ENCODE data around the gene PARD3. TPM values are rescaled to one million over a fixed set of nuclear protein-coding genes. Genes with fewer than 3 reads are reported as not detected.

The PARD3 gene
- total RNA-seq, 1 donor from 2014 or later: 88.7 TPM

GRCh38 chr10:34169677-34170076 is 645.4 kb downstream of the PARD3 start:
- Histone ChIP-seq H3K4me3 (ENCODE audit: low read length in 3 of 3) (no peak overlapping the region), H3K9me3 (ENCODE audit: control insufficient read depth in 3 of 3, low read length in 3 of 3) (no peaks in the 10 kb centered on the region), H3K9ac (ENCODE audit: low read depth in 1 of 3, low read length in 3 of 3) (no peak overlapping the region), H3K36me3 (ENCODE audit: control insufficient read depth in 3 of 3, insufficient read depth in 3 of 3, low read length in 3 of 3) (no peaks in the 10 kb centered on the region), H3K27ac (ENCODE audit: low read depth, low read length) (no peak overlapping the region), H3K27me3 (ENCODE audit: control insufficient read depth in 3 of 3, insufficient read depth in 3 of 3, low read length in 3 of 3) (no peaks in the 10 kb centered on the region), H3K4me1 (ENCODE audit: control insufficient read depth in 3 of 3, insufficient read depth in 3 of 3, low read length in 3 of 3) (peaks cover 0 to 2% (median 0%) of the 10 kb centered on the region in 3 donors)

- no peaks in the 10 kb centered on the region for H3K9me3 ChIP-seq (ENCODE audit: control insufficient read depth in 3 of 3, low read length in 3 of 3)
- H3K27me3 ChIP-seq (ENCODE audit: control insufficient read depth in 3 of 3, insufficient read depth in 3 of 3, low read length in 3 of 3): no peaks in the 10 kb centered on the region
- H3K27ac ChIP-seq (ENCODE audit: low read depth, low read length): no peak overlapping the region
- H3K36me3 ChIP-seq (ENCODE audit: control insufficient read depth in 3 of 3, insufficient read depth in 3 of 3, low read length in 3 of 3): no peaks in the 10 kb centered on the region
- H3K9ac ChIP-seq (ENCODE audit: low read depth in 1 of 3, low read length in 3 of 3): no peak overlapping the region
- H3K4me1 ChIP-seq (ENCODE audit: control insufficient read depth in 3 of 3, insufficient read depth in 3 of 3, low read length in 3 of 3): peaks cover 0 to 2% (median 0%) of the 10 kb centered on the region in 3 donors
- H3K4me3 ChIP-seq (ENCODE audit: low read length in 3 of 3): no peak overlapping the region
Observed at GRCh38 chr10:34169131-34169530, 646.0 kb downstream of the PARD3 start.

GRCh38 chr10:34168439-34168838 is 646.7 kb downstream of the PARD3 start:
- H3K4me1 ChIP-seq (ENCODE audit: control insufficient read depth in 3 of 3, insufficient read depth in 3 of 3, low read length in 3 of 3): peaks cover 0 to 2% (median 0%) of the 10 kb centered on the region in 3 donors
- H3K27ac ChIP-seq (ENCODE audit: low read depth, low read length): no peak overlapping the region
- H3K9ac ChIP-seq (ENCODE audit: low read depth in 1 of 3, low read length in 3 of 3): no peak overlapping the region
- no peaks in the 10 kb centered on the region for H3K27me3 ChIP-seq (ENCODE audit: control insufficient read depth in 3 of 3, insufficient read depth in 3 of 3, low read length in 3 of 3)
- no peaks in the 10 kb centered on the region for H3K9me3 ChIP-seq (ENCODE audit: control insufficient read depth in 3 of 3, low read length in 3 of 3)
- H3K36me3 ChIP-seq (ENCODE audit: control insufficient read depth in 3 of 3, insufficient read depth in 3 of 3, low read length in 3 of 3): no peaks in the 10 kb centered on the region
- no peak overlapping the region for H3K4me3 ChIP-seq (ENCODE audit: low read length in 3 of 3)

- H3K27ac ChIP-seq (ENCODE audit: low read depth, low read length): no peak overlapping the region
- no peak overlapping the region for H3K9ac ChIP-seq (ENCODE audit: low read depth in 1 of 3, low read length in 3 of 3)
- H3K9me3 ChIP-seq (ENCODE audit: control insufficient read depth in 3 of 3, low read length in 3 of 3): no peaks in the 10 kb centered on the region
- H3K36me3 ChIP-seq (ENCODE audit: control insufficient read depth in 3 of 3, insufficient read depth in 3 of 3, low read length in 3 of 3): no peaks in the 10 kb centered on the region
- no peaks in the 10 kb centered on the region for H3K27me3 ChIP-seq (ENCODE audit: control insufficient read depth in 3 of 3, insufficient read depth in 3 of 3, low read length in 3 of 3)
- H3K4me3 ChIP-seq (ENCODE audit: low read length in 3 of 3): no peak overlapping the region
- H3K4me1 ChIP-seq (ENCODE audit: control insufficient read depth in 3 of 3, insufficient read depth in 3 of 3, low read length in 3 of 3): peaks cover 0 to 2% (median 0%) of the 10 kb centered on the region in 3 donors
Observed at GRCh38 chr10:34166823-34167222, 648.3 kb downstream of the PARD3 start.

GRCh38 chr10:34166354-34166753 is 648.7 kb downstream of the PARD3 start:
- H3K36me3 ChIP-seq (ENCODE audit: control insufficient read depth in 3 of 3, insufficient read depth in 3 of 3, low read length in 3 of 3): no peaks in the 10 kb centered on the region
- no peaks in the 10 kb centered on the region for H3K9me3 ChIP-seq (ENCODE audit: control insufficient read depth in 3 of 3, low read length in 3 of 3)

GRCh38 chr10:34164029-34164428 is 651.1 kb downstream of the PARD3 start:
- H3K9me3 ChIP-seq (ENCODE audit: control insufficient read depth in 3 of 3, low read length in 3 of 3): no peaks in the 10 kb centered on the region
- no peaks in the 10 kb centered on the region for H3K36me3 ChIP-seq (ENCODE audit: control insufficient read depth in 3 of 3, insufficient read depth in 3 of 3, low read length in 3 of 3)
- no peak overlapping the region for H3K9ac ChIP-seq (ENCODE audit: low read depth in 1 of 3, low read length in 3 of 3)
- H3K4me1 ChIP-seq (ENCODE audit: control insufficient read depth in 3 of 3, insufficient read depth in 3 of 3, low read length in 3 of 3): peaks cover 0 to 2% (median 0%) of the 10 kb centered on the region in 3 donors
- no peak overlapping the region for H3K27ac ChIP-seq (ENCODE audit: low read depth, low read length)
- no peak overlapping the region for H3K4me3 ChIP-seq (ENCODE audit: low read length in 3 of 3)
- no peaks in the 10 kb centered on the region for H3K27me3 ChIP-seq (ENCODE audit: control insufficient read depth in 3 of 3, insufficient read depth in 3 of 3, low read length in 3 of 3)

More at GRCh38 chr10:34166354-34166753, 648.7 kb downstream of the PARD3 start:
- Histone ChIP-seq H3K27ac (ENCODE audit: low read depth, low read length) (no peak overlapping the region), H3K9ac (ENCODE audit: low read depth in 1 of 3, low read length in 3 of 3) (no peak overlapping the region), H3K4me3 (ENCODE audit: low read length in 3 of 3) (no peak overlapping the region), H3K27me3 (ENCODE audit: control insufficient read depth in 3 of 3, insufficient read depth in 3 of 3, low read length in 3 of 3) (no peaks in the 10 kb centered on the region), H3K4me1 (ENCODE audit: control insufficient read depth in 3 of 3, insufficient read depth in 3 of 3, low read length in 3 of 3) (peaks cover 0 to 2% (median 0%) of the 10 kb centered on the region in 3 donors)

- Histone ChIP-seq H3K9ac (ENCODE audit: low read depth in 1 of 3, low read length in 3 of 3) (no peak overlapping the region), H3K27ac (ENCODE audit: low read depth, low read length) (no peak overlapping the region), H3K27me3 (ENCODE audit: control insufficient read depth in 3 of 3, insufficient read depth in 3 of 3, low read length in 3 of 3) (no peaks in the 10 kb centered on the region), H3K9me3 (ENCODE audit: control insufficient read depth in 3 of 3, low read length in 3 of 3) (no peaks in the 10 kb centered on the region), H3K4me3 (ENCODE audit: low read length in 3 of 3) (no peak overlapping the region), H3K36me3 (ENCODE audit: control insufficient read depth in 3 of 3, insufficient read depth in 3 of 3, low read length in 3 of 3) (no peaks in the 10 kb centered on the region), H3K4me1 (ENCODE audit: control insufficient read depth in 3 of 3, insufficient read depth in 3 of 3, low read length in 3 of 3) (no peaks in the 10 kb centered on the region)
Observed at GRCh38 chr10:34163075-34163905, 651.8 kb downstream of the PARD3 start.

- H3K36me3 ChIP-seq (ENCODE audit: control insufficient read depth in 3 of 3, insufficient read depth in 3 of 3, low read length in 3 of 3): no peaks in the 10 kb centered on the region
Observed at GRCh38 chr10:34161777-34162370, 653.2 kb downstream of the PARD3 start.

GRCh38 chr10:34160595-34160994 is 654.5 kb downstream of the PARD3 start:
- H3K4me3 ChIP-seq (ENCODE audit: low read length in 3 of 3): no peak overlapping the region

More at GRCh38 chr10:34161777-34162370, 653.2 kb downstream of the PARD3 start:
- Histone ChIP-seq H3K4me3 (ENCODE audit: low read length in 3 of 3) (no peak overlapping the region), H3K9me3 (ENCODE audit: control insufficient read depth in 3 of 3, low read length in 3 of 3) (no peaks in the 10 kb centered on the region), H3K27me3 (ENCODE audit: control insufficient read depth in 3 of 3, insufficient read depth in 3 of 3, low read length in 3 of 3) (no peaks in the 10 kb centered on the region), H3K27ac (ENCODE audit: low read depth, low read length) (no peak overlapping the region), H3K9ac (ENCODE audit: low read depth in 1 of 3, low read length in 3 of 3) (no peak overlapping the region), H3K4me1 (ENCODE audit: control insufficient read depth in 3 of 3, insufficient read depth in 3 of 3, low read length in 3 of 3) (no peaks in the 10 kb centered on the region)

GRCh38 chr10:34157501-34157900 is 657.6 kb downstream of the PARD3 start:
- Histone ChIP-seq H3K4me3 (ENCODE audit: low read length in 3 of 3) (no peak overlapping the region), H3K36me3 (ENCODE audit: control insufficient read depth in 3 of 3, insufficient read depth in 3 of 3, low read length in 3 of 3) (no peaks in the 10 kb centered on the region), H3K4me1 (ENCODE audit: control insufficient read depth in 3 of 3, insufficient read depth in 3 of 3, low read length in 3 of 3) (no peaks in the 10 kb centered on the region), H3K9ac (ENCODE audit: low read depth in 1 of 3, low read length in 3 of 3) (no peak overlapping the region), H3K27me3 (ENCODE audit: control insufficient read depth in 3 of 3, insufficient read depth in 3 of 3, low read length in 3 of 3) (no peaks in the 10 kb centered on the region), H3K9me3 (ENCODE audit: control insufficient read depth in 3 of 3, low read length in 3 of 3) (no peaks in the 10 kb centered on the region), H3K27ac (ENCODE audit: low read depth, low read length) (no peak overlapping the region)

More at GRCh38 chr10:34160595-34160994, 654.5 kb downstream of the PARD3 start:
- H3K4me1 ChIP-seq (ENCODE audit: control insufficient read depth in 3 of 3, insufficient read depth in 3 of 3, low read length in 3 of 3): no peaks in the 10 kb centered on the region
- no peak overlapping the region for H3K9ac ChIP-seq (ENCODE audit: low read depth in 1 of 3, low read length in 3 of 3)
- H3K27ac ChIP-seq (ENCODE audit: low read depth, low read length): no peak overlapping the region
- H3K36me3 ChIP-seq (ENCODE audit: control insufficient read depth in 3 of 3, insufficient read depth in 3 of 3, low read length in 3 of 3): no peaks in the 10 kb centered on the region
- no peaks in the 10 kb centered on the region for H3K27me3 ChIP-seq (ENCODE audit: control insufficient read depth in 3 of 3, insufficient read depth in 3 of 3, low read length in 3 of 3)
- no peaks in the 10 kb centered on the region for H3K9me3 ChIP-seq (ENCODE audit: control insufficient read depth in 3 of 3, low read length in 3 of 3)

Data from skeletal muscle tissue (tissue), 4 donors.